Gastrocnemius medialis (tissue), 4 donors: Measurements from ENCODE around the gene THBS1. TPM values are rescaled to one million over a fixed set of nuclear protein-coding genes. Genes with fewer than 3 reads are reported as not detected.

ENCODE experiments used
- ATAC-seq, 2 donors: fragments of 150-250 bp; one replicate each; pipeline ENCODE4 v1.9.1; 2016
- DNase-seq, 2 donors: peaks; one replicate each; pipeline ENCODE4 v3.0.0-alpha.2; 2019
- H3K27ac ChIP-seq, 4 donors: fragments of 200-600 bp; sonication (generic); 1 replicate in 1 of 4; 2 replicates in 3 of 4; pipeline ENCODE4 v1.5.1; 2016 to 2018; ENCODE audit warnings: mild to moderate bottlenecking in 2 of 4, moderate library complexity in 1 of 4
- H3K27me3 ChIP-seq, 3 donors: fragments of 200-600 bp; sonication (generic) in 2 of 3; 1 replicate in 1 of 3; 2 replicates in 2 of 3; pipeline versions ENCODE4 v1.5.1 to v1.6.0; 2016 to 2019; ENCODE audit warnings: mild to moderate bottlenecking in 1 of 3, moderate library complexity in 1 of 3
- H3K36me3 ChIP-seq, 2 donors: fragments of 200-600 bp; sonication (generic) in 1 of 2; one replicate each; pipeline ENCODE4 v1.5.1; 2017 to 2018
- H3K4me1 ChIP-seq, 2 donors: fragments of 200-600 bp; sonication (generic) in 1 of 2; one replicate each; pipeline ENCODE4 v1.5.1; 2016 to 2017; ENCODE audit warnings: mild to moderate bottlenecking in 2 of 2
- H3K4me3 ChIP-seq, 4 donors: fragments of 200-600 bp; sonication (generic) in 3 of 4; 1 replicate in 1 of 4; 2 replicates in 3 of 4; pipeline ENCODE4 v1.5.1; 2016 to 2019; ENCODE audit warnings: mild to moderate bottlenecking in 2 of 4
- H3K9me3 ChIP-seq, 3 donors: fragments of 200-600 bp; sonication (generic) in 2 of 3; 1 replicate in 1 of 3; 2 replicates in 2 of 3; pipeline ENCODE4 v1.5.1; 2016 to 2019
- CTCF ChIP-seq, 5 experiments: fragments of 450-650 bp in 3 of 5; fragments of 200-600 bp in 2 of 5; sonication (generic) in 2 of 5; IDR thresholded peaks in 4 of 5; conservative IDR thresholded peaks in 1 of 5; 1 replicate in 4 of 5; 2 replicates in 1 of 5; pipeline ENCODE4 v1.5.1; 2016 to 2019; ENCODE audit warnings: antibody characterized with exemption in 5 of 5, mild to moderate bottlenecking in 3 of 5, moderate library complexity in 3 of 5
- POLR2A ChIP-seq, 2 donors: fragments of 450-650 bp; IDR thresholded peaks; one replicate each; pipeline ENCODE4 v1.6.1; 2017; ENCODE audit warnings: antibody characterized with exemption in 2 of 2, mild to moderate bottlenecking in 2 of 2, moderate library complexity in 2 of 2
- in situ Hi-C, 4 donors: fragments of 200-750 bp; cut with MboI; loops; one replicate each; pipeline versions ENCODE4 v1.15.0 to v1.8.0; 2017; ENCODE audit warnings: low sequenced_read_pairs in 4 of 4
- intact Hi-C: fragments of 100-400 bp; cut with DNase I; formaldehyde crosslinking; loops from one replicate; pipeline ENCODE4 v1.15.1; 2023; ENCODE audit warnings: low total_unique reads
- total RNA-seq, 4 donors: library from RNA; depleted of rRNA; stranded (reverse); fragments of >200 nt; gene quantifications; one replicate each; pipeline versions ENCODE4 v1.1.0 to v1.2.3, GENCODE V29; 2016

The THBS1 gene
- total RNA-seq, 4 donors from 2014 or later = 10.7 to 99.0 (median 44.6) TPM

GRCh38 chr15:39558421-39558820, 22.5 kb upstream of the THBS1 start:
- ATAC-seq = peak; percentile 86 to 97
- Histone ChIP-seq H3K4me3 (no peak overlapping the region), H3K36me3 (no peaks in the 10 kb centered on the region), H3K9me3 (no peaks in the 10 kb centered on the region), H3K27me3 (no peaks in the 10 kb centered on the region), H3K4me1 (peaks cover 0 to 8% of the 10 kb centered on the region in 2 donors), H3K27ac (no peak overlapping the region)
- TF ChIP-seq POLR2A (IDR thresholded peaks at IDR 0.05) (no peak), CTCF (IDR thresholded peaks at IDR 0.05 in 4 of 5, conservative IDR thresholded peaks at IDR 0.05 in 1 of 5) (no peak)
- peak in 1 of 2 donors; percentile 35 for DNase-seq
- in situ Hi-C loops (no loop called here), intact Hi-C loops (no loop called here)

- H3K27me3 ChIP-seq = no peaks in the 10 kb centered on the region
- H3K27ac ChIP-seq = no peak overlapping the region
- in situ Hi-C loops (no loop called here), intact Hi-C loops (no loop called here)
- ATAC-seq (no peak), DNase-seq (no peak)
- no peaks in the 10 kb centered on the region for H3K9me3 ChIP-seq
- no peak overlapping the region for H3K4me3 ChIP-seq
- H3K36me3 ChIP-seq = no peaks in the 10 kb centered on the region
- TF ChIP-seq POLR2A (IDR thresholded peaks at IDR 0.05) = no peak
- no peak for TF ChIP-seq CTCF (IDR thresholded peaks at IDR 0.05 in 4 of 5, conservative IDR thresholded peaks at IDR 0.05 in 1 of 5)
- H3K4me1 ChIP-seq = no peaks in the 10 kb centered on the region
Measured at GRCh38 chr15:39564972-39565665, 15.8 kb upstream of the THBS1 start.

GRCh38 chr15:39565851-39566250, 15.0 kb upstream of the THBS1 start:
- DNase-seq = no peak
- H3K27me3 ChIP-seq = no peaks in the 10 kb centered on the region
- no peak overlapping the region for H3K27ac ChIP-seq
- no peak for ATAC-seq
- in situ Hi-C loops = no loop called here
- H3K4me1 ChIP-seq = no peaks in the 10 kb centered on the region
- H3K4me3 ChIP-seq = no peak overlapping the region
- H3K36me3 ChIP-seq = no peaks in the 10 kb centered on the region
- no peaks in the 10 kb centered on the region for H3K9me3 ChIP-seq
- intact Hi-C loops = no loop called here
- no peak for TF ChIP-seq CTCF (IDR thresholded peaks at IDR 0.05 in 4 of 5, conservative IDR thresholded peaks at IDR 0.05 in 1 of 5)
- TF ChIP-seq POLR2A (IDR thresholded peaks at IDR 0.05) = no peak

GRCh38 chr15:39573287-39573686, 7.6 kb upstream of the THBS1 start:
- Histone ChIP-seq H3K4me1 (no peaks in the 10 kb centered on the region), H3K36me3 (no peaks in the 10 kb centered on the region), H3K9me3 (no peaks in the 10 kb centered on the region), H3K4me3 (no peak overlapping the region), H3K27ac (no peak overlapping the region), H3K27me3 (peaks cover 0 to 2% (median 0%) of the 10 kb centered on the region in 3 donors)
- in situ Hi-C loops = loop anchor here in 2 of 4 donors (10.0 kb wide), 2 partner anchors 408 to 758 kb away; no protein-coding TSS in a partner anchor
- ATAC-seq = no peak
- intact Hi-C loops = no loop called here
- DNase-seq = no peak
- no peak for TF ChIP-seq CTCF (IDR thresholded peaks at IDR 0.05 in 4 of 5, conservative IDR thresholded peaks at IDR 0.05 in 1 of 5)
- no peak for TF ChIP-seq POLR2A (IDR thresholded peaks at IDR 0.05)
